ENCODE measurements around the gene PROSER3.

DNA sequence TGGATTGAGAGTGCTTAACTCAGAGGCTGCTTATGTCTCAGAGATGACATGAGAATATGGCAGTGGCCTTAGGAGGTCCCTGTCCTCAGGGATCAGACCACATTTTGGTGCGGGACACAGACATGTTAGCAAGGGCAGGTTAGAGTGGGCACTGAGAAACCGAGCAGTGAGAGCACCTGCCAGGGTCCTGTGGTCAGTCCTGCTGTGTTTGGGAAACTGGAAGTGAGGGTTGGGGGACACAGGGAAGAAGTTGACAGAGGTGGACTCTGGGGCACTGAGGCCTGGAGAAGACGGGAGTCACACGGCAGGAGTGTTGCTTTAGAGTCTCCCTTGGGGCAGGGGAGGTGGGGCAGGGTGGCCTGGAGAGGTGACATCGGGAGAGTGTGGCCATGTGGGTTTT, 23.1 kb upstream of the PROSER3 start:
- no peak for TF ChIP-seq POLR2AphosphoS5 (IDR thresholded peaks at IDR 0.05)
- TF ChIP-seq TAF1 (IDR thresholded peaks at IDR 0.05; ENCODE audit: low read depth): no peak
- no peak for TF ChIP-seq CTCF (IDR thresholded peaks at IDR 0.05; ENCODE audit: poor library complexity, severe bottlenecking)
- TF ChIP-seq RAD21 (conservative IDR thresholded peaks at IDR 0.05): no peak
- no peak for TF ChIP-seq MXI1 (conservative IDR thresholded peaks at IDR 0.05; ENCODE audit: poor library complexity, severe bottlenecking)
- no peak for TF ChIP-seq REST (IDR thresholded peaks at IDR 0.05; ENCODE audit: borderline replicate concordance)
- no peak for TF ChIP-seq EP300 (conservative IDR thresholded peaks at IDR 0.05; ENCODE audit: poor library complexity, severe bottlenecking)
